ENCODE data around the gene RPS19BP1.

RPS19BP1 gene

GRCh38 chr22:39500101-39500500 is 32.4 kb downstream of the RPS19BP1 start:
- Histone ChIP-seq H3K9me3 (ENCODE audit: control insufficient read depth, insufficient read depth, low read length) (no peaks in the 10 kb centered on the region), H3K4me2 (ENCODE audit: low read length) (no peak overlapping the region), H3K79me2 (ENCODE audit: control insufficient read depth, low read length) (peaks cover 30% of the 10 kb centered on the region), H3K9me2 (replicated peaks; ENCODE audit: control insufficient read depth, low read length) (no peaks in the 10 kb centered on the region), H4K20me1 (ENCODE audit: control insufficient read depth, insufficient read depth, low read depth, low read length) (no peaks in the 10 kb centered on the region), H3F3A (ENCODE audit: control insufficient read depth, insufficient read depth) (0 out of 2 replicates have a peak, but pooled peaks cover 4% of the 10 kb centered on the region), H3K4me1 (ENCODE audit: control insufficient read depth, low read length) (peaks cover 38% of the 10 kb centered on the region), H3K27ac (ENCODE audit: low read depth, low read length) (no peak overlapping the region), H3K27me3 (ENCODE audit: control insufficient read depth, low read length) (no peaks in the 10 kb centered on the region), H3K4me3 (ENCODE audit: low read length) (no peak overlapping the region), H3K36me3 (ENCODE audit: control insufficient read depth, low read length) (peaks cover 29% of the 10 kb centered on the region)
- no peak for TF ChIP-seq CTCF (IDR thresholded peaks at IDR 0.05; ENCODE audit: low read depth, low read length, poor library complexity, severe bottlenecking)
- TF ChIP-seq EZH2phosphoT487 (IDR thresholded peaks at IDR 0.05; ENCODE audit: borderline replicate concordance, low read length), result no peak

- peaks cover 37% of the 10 kb centered on the region for H3K4me1 ChIP-seq (ENCODE audit: control insufficient read depth, low read length)
- no peaks in the 10 kb centered on the region for H4K20me1 ChIP-seq (ENCODE audit: control insufficient read depth, insufficient read depth, low read depth, low read length)
- H3K4me3 ChIP-seq (ENCODE audit: low read length), result no peak overlapping the region
- peaks cover 16% of the 10 kb centered on the region for H3K36me3 ChIP-seq (ENCODE audit: control insufficient read depth, low read length)
- no peak overlapping the region for H3K4me2 ChIP-seq (ENCODE audit: low read length)
- TF ChIP-seq CTCF (IDR thresholded peaks at IDR 0.05; ENCODE audit: low read depth, low read length, poor library complexity, severe bottlenecking), result no peak
- no peak for TF ChIP-seq EZH2phosphoT487 (IDR thresholded peaks at IDR 0.05; ENCODE audit: borderline replicate concordance, low read length)
- H3F3A ChIP-seq (ENCODE audit: control insufficient read depth, insufficient read depth), result peaks cover 6% of the 10 kb centered on the region; the same call in 1 of the 2 replicates
- H3K9me3 ChIP-seq (ENCODE audit: control insufficient read depth, insufficient read depth, low read length), result no peaks in the 10 kb centered on the region
- H3K27ac ChIP-seq (ENCODE audit: low read depth, low read length), result no peak overlapping the region
- H3K79me2 ChIP-seq (ENCODE audit: control insufficient read depth, low read length), result peaks cover 17% of the 10 kb centered on the region
- H3K27me3 ChIP-seq (ENCODE audit: control insufficient read depth, low read length), result no peaks in the 10 kb centered on the region
- H3K9me2 ChIP-seq (replicated peaks; ENCODE audit: control insufficient read depth, low read length), result no peaks in the 10 kb centered on the region
Observed at GRCh38 chr22:39498802-39499201, 33.7 kb downstream of the RPS19BP1 start.

GRCh38 chr22:39498368-39498767 is 34.2 kb downstream of the RPS19BP1 start:
- H3K4me1 ChIP-seq (ENCODE audit: control insufficient read depth, low read length), result peaks cover 35% of the 10 kb centered on the region
- H3K9me2 ChIP-seq (replicated peaks; ENCODE audit: control insufficient read depth, low read length), result no peaks in the 10 kb centered on the region
- TF ChIP-seq EZH2phosphoT487 (IDR thresholded peaks at IDR 0.05; ENCODE audit: borderline replicate concordance, low read length) (no peak), CTCF (IDR thresholded peaks at IDR 0.05; ENCODE audit: low read depth, low read length, poor library complexity, severe bottlenecking) (no peak)
- peaks cover 13% of the 10 kb centered on the region for H3K79me2 ChIP-seq (ENCODE audit: control insufficient read depth, low read length)
- H3K27ac ChIP-seq (ENCODE audit: low read depth, low read length), result no peak overlapping the region
- H3K4me2 ChIP-seq (ENCODE audit: low read length), result no peak overlapping the region
- H3K9me3 ChIP-seq (ENCODE audit: control insufficient read depth, insufficient read depth, low read length), result no peaks in the 10 kb centered on the region
- no peaks in the 10 kb centered on the region for H3K27me3 ChIP-seq (ENCODE audit: control insufficient read depth, low read length)
- H4K20me1 ChIP-seq (ENCODE audit: control insufficient read depth, insufficient read depth, low read depth, low read length), result no peaks in the 10 kb centered on the region
- no peak overlapping the region for H3K4me3 ChIP-seq (ENCODE audit: low read length)
- peaks cover 12% of the 10 kb centered on the region for H3K36me3 ChIP-seq (ENCODE audit: control insufficient read depth, low read length)
- peaks cover 8% of the 10 kb centered on the region; the same call in 1 of the 2 replicates for H3F3A ChIP-seq (ENCODE audit: control insufficient read depth, insufficient read depth)

Measured in DOHH2 (cell line).